Central memory CD4-positive, alpha-beta T cell (primary cell): ENCODE data around the gene FBXW12.
"Not testable (repeated sequence)": the region's sequence is repeated elsewhere in the genome, so short reads cannot be mapped to it uniquely, and the experiment has no call there.

Experiments used
- DNase-seq: peaks from one replicate; pipeline ENCODE4 v3.0.0; 2022
- total RNA-seq, 3 experiments: gene quantifications; one replicate each; lab custom pipeline; 2026; lab: John Stamatoyannopoulos, UW

Gene FBXW12
- 0 reads per million in 3 experiments for total RNA-seq

- no peak for DNase-seq
Measured at GRCh38 chr3:48371651-48372376, at the start of gene FBXW12. FBXW12 (plus strand) TSS chr3:48372219; CDS start chr3:48372768, 549 bp downstream.

DNA sequence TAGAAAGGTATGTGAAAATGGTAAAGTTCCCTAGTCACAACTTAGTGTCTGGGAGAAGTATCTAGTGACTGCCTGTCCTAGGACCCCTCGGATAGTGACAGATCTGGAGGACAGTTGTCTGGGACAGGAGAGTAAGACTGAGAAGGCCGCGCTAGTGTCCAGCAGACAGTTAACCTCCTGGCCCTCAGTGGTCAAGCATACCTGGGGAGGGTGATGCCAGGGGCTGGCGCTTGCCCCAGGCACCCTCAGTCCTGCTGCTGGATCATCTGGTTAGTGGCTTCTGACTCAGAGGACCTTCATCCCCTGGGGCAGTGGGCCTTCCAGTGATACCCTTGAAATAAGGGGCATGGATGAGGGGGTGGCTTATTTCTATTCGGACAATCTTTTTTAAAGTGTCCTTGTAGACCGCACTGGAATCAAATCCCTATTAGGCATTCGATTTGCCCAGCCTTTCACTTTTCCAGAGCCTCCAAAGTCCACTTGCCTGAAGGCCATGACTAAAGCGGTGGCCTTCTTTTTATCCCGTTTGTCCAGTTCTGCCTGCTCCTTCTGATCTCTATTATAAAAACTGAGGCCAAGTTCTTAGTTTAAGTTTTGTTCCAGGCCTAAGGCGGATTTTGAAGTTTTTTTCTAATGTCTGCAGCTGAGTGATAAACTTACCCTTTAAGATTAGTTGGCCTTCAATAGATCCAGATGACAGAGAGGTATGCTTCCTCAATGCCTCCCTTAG is 40.1 kb upstream of the FBXW12 start:
- not testable (repeated sequence) for DNase-seq

GRCh38 chr3:48333346-48334245 is 38.4 kb upstream of the FBXW12 start, which contains the start of gene SPINK8:
SPINK8 (minus strand) TSS chr3:48333661; CDS start chr3:48328341, 5,320 bp downstream.
- not testable (repeated sequence) for DNase-seq

DNA sequence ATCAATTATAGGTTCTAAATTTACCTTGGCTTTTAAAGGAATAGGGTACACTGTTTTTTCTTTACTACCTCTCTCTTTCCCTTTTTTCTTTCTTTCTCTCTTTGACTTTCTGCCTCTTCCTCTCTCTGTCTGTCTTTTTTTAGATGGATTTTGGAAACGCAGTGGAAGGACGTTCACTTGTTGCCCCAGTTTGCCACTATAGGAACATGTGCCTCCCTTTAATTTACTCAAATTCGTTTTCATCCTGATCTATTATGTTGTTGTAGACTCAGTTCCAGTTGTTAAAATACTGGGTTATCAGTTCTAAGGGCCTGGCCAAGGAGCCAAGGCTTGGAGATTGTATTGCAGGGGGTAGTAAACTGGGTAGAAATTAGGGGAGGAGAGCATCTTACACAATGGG is 37.4 kb upstream of the FBXW12 start:
- DNase-seq, result no peak

DNA sequence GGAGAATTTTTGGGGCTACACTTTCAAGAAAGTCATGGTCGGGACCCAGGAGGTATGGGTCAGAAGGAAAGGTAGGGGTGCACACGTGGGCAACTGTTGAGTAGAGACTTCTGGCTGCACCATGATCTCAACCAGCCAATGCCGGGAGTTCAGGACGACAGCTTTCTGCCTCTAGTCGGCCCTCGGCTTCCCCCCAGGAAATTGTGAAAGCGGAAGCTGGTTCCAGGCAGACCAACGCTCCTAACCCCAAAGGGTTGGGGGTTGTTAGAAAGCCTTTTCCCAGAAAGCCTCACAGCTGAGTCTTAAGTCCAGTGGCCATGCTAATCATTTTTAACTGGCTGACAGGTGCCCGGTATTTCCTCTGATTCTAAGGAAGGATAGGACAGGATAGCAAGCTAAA is 36.7 kb upstream of the FBXW12 start:
- DNase-seq, result not testable (repeated sequence)

DNA sequence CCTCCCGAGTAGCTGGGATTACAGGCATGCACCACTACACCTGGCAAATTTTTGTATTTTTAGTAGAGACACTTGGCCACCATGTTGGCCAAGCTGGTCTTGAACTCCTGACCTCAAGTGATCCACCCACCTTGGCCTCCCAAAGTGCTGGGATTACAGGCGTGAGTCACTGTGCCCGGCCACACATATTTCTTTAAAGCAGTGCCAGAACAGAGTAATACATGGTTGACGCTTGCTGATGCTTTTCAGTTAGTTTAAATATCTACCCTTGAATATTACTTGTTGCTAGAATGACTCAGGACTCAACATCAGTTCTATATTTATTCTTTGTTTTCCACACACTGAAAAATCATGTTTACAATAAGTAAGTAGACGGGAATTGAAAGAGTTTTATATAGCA is 34.5 kb upstream of the FBXW12 start:
- DNase-seq, result not testable (repeated sequence)

GRCh38 chr3:48338635-48339034 is 33.4 kb upstream of the FBXW12 start:
- no peak for DNase-seq

DNA sequence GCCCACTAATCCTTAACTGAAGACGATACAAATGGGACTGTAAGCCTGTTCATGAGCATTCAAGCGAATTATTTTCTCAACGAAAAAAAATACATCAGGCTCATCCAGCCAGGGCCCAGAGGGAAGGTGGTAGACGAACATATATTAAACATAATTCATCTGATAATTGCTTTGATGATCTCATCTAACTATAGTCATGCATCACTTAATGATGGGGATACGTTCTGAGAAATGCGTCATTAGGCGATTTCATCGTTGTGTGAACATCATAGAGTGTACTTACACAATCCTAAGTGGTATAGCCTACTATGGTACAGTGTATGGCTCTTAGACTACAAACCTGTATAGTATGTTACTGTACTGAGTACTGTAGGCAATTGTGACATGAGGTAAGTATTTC is 28.6 kb upstream of the FBXW12 start:
- DNase-seq, result no peak

DNA sequence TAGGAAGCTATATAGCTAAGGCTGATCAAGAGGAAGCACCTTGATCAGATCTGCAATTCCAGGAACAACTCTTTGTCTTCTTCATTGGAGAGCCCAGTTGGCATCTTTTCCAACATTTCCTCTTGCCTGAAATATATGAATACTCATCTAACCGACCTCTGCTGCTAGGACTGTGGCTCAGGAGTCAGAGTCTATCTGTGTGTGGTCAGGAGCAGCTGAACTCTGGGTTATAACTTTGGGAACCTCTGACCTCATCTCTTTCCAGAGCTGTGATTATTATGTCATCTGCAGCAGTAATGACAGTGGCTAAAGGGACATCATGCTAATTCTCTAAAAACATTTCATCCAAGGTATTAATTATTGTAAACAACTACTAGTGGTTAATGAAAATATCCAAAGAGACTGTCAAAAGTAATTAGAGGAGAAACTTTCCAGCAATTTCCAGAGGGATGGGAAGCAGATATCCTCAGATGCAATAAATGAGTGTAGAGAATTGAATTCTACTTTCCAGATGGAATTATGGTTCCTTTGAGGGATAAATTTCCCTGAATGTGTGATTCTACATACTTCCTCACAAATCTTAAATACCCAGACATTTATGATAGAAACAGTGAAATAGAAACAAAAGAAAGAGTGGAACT is 27.0 kb upstream of the FBXW12 start:
- no peak for DNase-seq

DNA sequence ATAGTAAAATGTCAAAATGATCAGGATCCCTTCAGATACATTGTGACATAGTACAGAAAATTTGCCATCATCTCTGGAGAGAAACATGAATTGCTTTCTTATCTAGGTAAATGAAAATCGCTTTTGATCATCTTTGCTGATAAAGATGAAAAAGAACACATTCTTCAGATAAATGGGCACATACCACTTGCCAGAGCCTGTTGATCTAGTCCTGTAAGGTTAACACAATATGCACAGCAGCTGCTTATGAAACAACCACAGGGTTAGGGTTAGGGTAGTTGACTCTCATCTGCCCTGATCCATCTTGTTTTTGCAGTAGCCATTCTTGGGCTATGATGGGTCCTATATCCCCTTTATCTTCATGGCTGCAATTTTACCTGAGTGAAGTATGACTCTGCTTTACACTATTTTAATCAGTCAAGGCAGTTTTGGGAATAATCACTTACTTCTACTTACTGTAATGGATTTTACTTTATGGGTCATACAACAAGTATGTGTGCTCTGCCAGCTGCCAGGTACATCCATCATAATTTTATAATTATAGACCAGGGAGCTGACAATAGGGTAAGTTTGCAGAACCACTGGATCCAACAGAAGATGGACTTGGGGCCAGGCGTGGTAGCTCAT is 26.0 kb upstream of the FBXW12 start:
- DNase-seq, result no peak

- no peak for DNase-seq
Measured at GRCh38 chr3:48347500-48347899, 24.5 kb upstream of the FBXW12 start.

DNA sequence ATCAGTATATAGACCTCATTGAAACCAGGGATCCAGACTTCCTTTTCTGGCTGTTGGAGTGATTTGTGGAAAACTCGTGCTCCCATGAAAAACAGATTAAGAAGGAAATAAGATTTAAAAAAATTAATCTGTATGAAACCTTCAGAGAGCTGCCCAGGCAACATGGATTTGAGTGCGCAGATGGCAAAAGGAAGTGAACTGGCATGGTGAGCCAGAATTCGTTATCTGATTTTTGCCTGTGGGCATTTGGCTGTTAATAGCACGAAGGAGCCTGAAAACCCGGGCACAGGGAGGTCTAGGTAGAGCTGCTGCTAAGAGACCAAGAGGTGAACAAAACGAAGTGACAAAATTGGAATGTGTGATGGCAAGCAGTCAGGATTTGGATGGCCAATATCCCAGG is 19.5 kb upstream of the FBXW12 start:
- no peak for DNase-seq

GRCh38 chr3:48353987-48354386 is 18.0 kb upstream of the FBXW12 start:
- no peak for DNase-seq

GRCh38 chr3:48356419-48356818 is 15.6 kb upstream of the FBXW12 start:
- DNase-seq, result no peak

DNA sequence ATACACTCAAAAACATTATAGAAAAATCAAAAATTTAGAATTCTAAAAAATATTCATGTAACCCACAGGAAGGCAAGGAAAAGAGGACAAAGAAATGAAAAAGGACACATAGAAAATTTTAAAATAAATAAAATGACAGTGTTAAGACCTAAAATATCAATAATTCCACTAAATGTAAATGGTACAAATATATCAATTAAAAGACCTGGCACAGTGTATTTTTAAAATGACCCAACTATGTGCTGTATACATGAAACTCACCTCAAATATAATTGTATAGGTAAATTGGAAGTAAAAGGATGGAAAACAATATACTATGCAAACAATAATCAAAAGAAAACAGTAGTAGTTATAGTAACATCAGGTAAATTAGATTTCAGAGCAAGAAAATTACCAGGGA is 10.1 kb upstream of the FBXW12 start:
- DNase-seq, result no peak

- DNase-seq, result no peak
Measured at GRCh38 chr3:48364840-48365239, 7.2 kb upstream of the FBXW12 start.

DNA sequence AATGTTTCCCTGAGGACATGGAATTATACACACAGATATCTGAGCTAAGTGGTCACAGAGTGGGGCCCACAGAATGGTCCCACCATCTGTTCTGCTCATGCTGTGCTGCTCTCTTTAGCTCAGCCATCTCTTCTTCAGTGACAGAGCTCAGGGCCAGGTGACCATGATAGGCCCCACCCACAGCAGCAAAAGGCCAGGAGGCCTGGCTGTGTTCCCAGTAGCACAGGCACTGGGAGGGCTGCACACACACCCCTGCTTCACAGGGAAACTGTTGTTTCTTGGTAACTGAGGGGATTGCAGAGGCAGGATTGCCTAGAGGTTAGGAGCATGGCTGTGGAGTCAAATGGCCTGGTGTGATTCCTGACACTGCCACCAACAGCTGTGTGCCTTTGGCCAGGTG is 4.8 kb upstream of the FBXW12 start:
- no peak for DNase-seq

DNA sequence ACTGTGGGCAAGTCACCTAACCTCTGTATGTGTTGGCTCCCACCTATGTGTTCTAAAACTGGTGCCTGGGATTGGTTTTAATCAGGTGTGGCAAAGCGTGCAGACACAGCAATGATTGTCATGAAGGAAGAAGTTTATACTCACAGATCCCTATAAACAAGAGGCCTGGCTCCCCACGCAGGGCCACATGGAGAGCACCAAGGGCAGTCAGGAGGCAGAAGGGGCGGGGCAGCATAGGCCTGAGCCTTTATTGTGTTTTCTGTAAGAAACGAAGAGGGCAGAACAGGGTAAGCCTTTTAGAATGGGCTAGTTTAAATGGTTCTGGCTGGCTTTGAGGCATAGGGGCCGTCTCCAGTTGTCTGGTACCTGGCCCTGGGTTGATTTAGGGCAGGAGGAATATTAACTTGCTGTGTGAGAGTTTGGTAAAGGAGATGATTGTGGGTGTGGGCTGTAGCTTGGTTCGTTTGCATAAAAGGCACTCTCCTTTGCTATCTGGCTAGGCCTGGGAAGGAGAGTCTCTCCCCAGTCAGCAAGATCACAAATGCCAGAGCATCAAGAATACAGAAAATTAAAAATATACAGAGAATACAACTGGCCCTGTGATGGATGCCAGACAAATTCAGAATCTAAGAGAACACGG is 2.2 kb upstream of the FBXW12 start:
- no peak for DNase-seq

DNA sequence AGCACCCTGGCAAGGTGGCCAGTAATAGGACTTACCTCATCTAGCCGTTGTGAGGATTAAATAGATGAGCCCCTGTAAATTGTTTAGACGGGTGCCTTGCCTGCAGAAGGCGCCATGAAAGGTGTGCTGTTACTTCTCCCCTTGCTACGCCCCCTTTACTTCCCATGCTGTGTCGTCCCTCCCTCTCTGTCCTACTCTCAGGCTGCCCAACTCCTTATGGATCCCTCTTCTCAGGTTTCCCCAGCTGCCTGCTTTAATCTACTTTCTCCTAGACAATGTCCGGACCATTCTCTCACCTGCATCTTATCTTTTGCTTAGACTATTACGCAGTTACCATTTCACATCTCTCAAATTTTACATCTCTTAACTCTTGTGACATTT is 1.7 kb upstream of the FBXW12 start:
- no peak for DNase-seq

- no peak for DNase-seq
Measured at GRCh38 chr3:48372377-48372770, 355 bp downstream of the FBXW12 start.

DNA sequence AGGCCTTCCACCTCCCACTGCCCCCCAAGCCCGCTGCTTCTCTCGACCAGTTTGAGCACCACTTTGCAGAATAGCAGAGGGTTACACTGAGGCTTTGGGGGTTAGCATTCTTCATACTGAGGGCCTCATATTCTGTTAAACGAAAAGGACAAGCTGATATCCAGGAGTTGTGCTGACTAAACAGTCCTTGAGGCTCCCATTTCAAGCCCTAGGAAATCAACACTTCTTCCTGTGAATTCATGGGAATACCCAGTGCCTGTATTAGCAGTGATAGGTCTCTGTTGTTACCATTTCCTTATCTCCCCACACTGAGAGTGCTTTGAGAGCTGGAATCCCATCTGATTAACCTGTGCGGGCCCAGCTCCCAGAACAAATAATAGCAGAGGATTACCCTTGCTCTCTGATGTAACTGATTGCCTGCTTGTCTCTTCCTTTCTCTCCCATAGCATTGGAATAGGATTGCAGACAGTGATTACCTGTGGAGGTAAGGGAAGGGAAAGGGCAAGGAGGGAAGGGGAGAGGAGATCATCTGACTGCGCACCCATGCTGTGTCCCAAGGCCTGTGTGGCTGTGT is 930 bp downstream of the FBXW12 start:
- DNase-seq, result no peak
